NK-92 (cell line): ENCODE results near the gene HELQ.
"Not testable (repeated sequence)": the region's sequence is repeated elsewhere in the genome, so short reads cannot be mapped to it uniquely, and the experiment has no call there.

Experiments used
- DNase-seq: peaks from one replicate; lab custom pipeline; 2025; ENCODE audit not compliant: unreplicated experiment; lab: John Stamatoyannopoulos, UW

The HELQ gene

DNA sequence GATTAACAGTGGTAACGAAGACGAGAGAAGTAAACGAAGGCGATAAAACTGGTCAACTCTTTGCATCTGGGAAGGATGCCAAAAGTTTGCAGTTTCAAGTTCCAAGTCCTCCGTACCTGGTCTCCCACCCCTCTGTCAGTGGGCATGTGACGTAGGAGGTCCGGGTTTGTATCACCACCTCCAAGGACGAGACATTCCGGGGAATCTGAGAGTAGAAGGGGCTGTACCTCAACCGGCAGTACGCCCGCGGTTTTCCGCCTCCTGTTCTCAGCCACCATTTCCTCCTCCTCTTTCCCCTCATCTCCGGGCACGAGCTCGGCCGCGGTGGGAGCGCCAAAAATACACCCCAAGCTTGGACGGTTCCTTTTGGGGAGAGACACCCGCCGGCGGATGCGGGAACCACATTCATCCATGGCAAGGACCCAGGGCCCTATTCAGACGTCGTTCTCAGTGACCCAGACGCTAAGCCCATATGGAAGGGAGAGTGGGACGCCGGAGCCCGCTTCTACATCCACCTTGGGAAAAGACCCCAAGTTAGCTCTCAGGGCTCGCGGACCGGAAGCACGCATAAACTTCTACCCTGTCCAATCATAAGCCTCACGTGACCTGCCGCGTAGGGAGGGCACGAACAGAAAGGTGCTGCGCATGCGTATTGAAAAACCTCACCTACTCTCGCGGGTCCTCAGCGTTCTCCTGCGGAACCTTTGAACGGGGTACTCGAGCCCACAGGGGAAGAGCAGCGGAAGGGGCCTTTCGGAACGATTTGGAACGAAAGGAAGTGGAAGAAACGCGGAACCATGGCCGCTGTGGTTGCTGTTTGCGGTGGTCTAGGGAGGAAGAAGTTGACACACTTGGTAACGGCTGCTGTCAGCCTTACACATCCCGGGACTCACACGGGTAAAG, at the start of gene HELQ, which contains the start of gene MRPS18C:
Gene HELQ, minus strand, starts transcription at position 543 of the 903 bp plus-strand sequence. Its CDS starts 130 bp downstream, at position 413.
Gene MRPS18C, plus strand, starts transcription at position 778 of the 903 bp plus-strand sequence. Its CDS starts 20 bp downstream, at position 798.
- DNase-seq, result peak; percentile 93

DNA sequence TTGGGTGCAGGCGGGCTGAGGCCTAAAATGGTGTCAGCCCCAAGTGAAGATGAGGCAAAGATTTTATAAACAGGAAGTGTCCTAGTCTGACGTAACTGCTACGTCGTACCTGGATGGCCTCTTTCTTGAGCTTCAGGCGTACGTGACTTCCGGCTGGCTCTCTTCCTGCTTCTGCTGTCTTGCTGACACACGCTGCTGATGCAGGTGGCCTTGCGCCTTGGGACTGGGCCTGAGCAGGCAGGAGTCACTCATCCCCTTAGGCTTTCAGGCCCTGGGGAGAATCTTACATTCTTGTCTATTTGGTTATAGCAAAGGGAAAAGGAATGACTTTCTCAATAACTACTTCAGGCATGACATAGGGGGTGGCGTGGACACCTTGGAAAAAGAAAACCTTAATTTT, 49.4 kb upstream of the HELQ start:
- DNase-seq, result no peak

GRCh38 chr4:83504503-83504902, 48.9 kb upstream of the HELQ start:
- no peak for DNase-seq

DNA sequence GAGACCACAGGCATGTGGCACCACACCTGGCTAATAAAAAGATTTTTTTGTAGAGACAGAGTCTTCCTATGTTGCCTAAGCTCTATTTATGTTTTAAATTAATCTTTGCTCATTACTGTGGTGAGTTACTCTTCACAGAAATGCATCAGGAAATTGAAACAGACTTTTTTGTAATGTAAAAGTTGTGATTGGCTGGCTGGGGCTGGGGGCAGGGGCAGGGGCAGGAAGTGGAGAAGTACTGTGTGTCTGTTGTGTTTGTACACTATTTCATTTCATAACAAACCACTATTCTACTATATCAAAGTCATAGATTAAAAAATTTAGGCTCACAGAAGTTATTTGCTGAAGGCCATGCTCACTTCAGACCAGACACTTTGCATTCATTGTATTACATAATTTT, 48.4 kb upstream of the HELQ start:
- DNase-seq, result no peak

DNA sequence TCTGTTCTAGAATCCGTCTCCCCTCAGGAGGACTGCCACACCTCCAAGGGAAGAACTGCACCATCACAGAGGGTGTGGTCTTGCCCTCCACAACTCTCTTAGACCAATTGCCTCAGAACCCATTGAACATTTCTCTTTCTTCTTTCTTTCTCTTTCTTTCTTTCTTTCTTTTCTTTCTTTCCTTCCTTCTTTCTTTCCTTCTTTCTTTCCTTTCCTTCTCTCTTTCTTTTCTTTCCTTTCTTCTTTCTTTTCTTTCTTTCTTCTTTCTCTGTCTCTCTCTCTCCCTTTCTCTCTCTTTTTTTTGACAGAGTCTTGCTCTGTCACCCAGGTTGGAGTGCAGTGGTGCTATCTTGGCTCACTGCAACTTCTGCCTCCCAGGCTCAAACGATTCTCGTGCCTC, 46.0 kb upstream of the HELQ start:
- not testable (repeated sequence) for DNase-seq

GRCh38 chr4:83498187-83498586, 42.6 kb upstream of the HELQ start:
- DNase-seq, result no peak

DNA sequence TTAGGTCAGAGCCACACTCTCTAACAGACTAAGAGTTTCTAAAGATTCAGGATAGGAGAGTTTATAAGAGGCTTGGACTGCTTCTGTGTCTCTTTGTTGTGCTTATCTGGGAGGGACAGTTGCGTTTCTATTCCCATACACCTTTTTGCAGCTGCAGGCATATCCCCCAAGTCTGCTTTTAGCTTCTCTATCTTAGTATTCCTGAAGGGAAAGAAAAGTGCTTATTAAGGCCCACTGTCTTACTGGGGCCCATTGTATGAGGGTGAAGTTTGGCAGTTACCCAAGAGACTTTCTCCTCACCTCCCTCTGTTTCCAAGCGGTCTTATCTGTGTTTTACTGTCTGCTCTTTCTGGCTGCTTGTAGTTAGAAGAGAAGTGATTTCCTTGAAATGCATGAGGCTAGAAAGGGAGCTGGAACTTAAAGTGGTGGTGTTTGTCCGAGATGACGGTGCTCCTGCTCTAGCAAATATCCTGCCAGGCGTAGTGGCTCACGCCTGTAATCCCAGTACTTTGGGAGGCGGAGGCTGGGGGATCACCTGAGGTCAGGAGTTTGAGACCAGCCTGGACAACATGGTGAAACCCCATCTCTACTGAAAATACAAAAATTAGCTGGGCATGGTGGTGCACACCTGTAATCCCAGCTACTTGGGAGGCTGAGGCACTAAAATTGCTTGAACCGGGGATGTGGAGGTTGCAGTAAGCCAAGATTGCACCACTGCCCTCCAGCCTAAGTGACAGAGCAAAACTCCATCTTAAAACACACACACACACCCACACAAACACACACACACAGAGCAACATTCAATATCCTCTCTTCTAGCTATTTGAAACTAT, 40.7 kb upstream of the HELQ start:
- not testable (repeated sequence) for DNase-seq

- no peak for DNase-seq
These were observed 35.3 kb upstream of the HELQ start for GRCh38 chr4:83490876-83491450.

GRCh38 chr4:83489711-83490326, 34.2 kb upstream of the HELQ start:
- no peak for DNase-seq

DNA sequence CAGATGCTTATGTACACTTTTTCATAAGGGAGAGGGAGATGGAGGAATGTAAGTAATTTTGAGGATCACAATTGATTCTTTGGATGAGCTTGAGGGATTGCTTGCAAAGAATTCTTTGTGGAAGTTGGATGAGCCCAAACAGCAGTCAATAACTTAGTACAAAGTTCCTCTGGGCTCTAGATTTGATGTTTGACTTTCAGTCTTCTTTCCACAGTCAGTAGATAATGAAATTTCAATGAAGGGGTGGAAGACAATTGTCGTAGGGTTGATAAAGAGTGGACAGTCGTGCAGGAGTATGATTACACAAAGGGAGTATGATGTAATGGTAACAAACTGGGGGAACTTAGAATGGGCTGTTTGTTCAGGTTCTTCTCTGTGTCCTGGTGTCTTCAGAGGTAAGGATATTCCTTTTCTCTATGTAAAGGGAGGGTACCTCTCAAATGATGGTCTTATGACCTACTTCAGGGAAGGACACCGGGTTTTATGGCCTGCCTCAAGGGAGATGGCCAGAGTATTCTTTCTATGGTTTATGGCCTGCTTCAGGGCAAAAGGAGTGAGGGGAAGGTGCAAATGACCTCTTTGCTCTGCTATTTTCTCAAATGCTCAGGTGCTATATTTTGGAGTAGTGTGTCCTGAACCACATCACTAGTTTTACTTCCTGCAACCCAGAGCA, 31.0 kb upstream of the HELQ start:
- no peak for DNase-seq

- peak; percentile 71 for DNase-seq
These were observed 29.2 kb upstream of the HELQ start, which contains the start of gene ABRAXAS1 for GRCh38 chr4:83484500-83485461. Gene ABRAXAS1, minus strand, starts transcription at chr4:83485100. Its CDS starts 28 bp downstream, at chr4:83485072.

GRCh38 chr4:83473966-83474365, 18.3 kb upstream of the HELQ start:
- no peak for DNase-seq

- DNase-seq, result no peak
These were observed 17.8 kb upstream of the HELQ start for GRCh38 chr4:83473423-83473822.

DNA sequence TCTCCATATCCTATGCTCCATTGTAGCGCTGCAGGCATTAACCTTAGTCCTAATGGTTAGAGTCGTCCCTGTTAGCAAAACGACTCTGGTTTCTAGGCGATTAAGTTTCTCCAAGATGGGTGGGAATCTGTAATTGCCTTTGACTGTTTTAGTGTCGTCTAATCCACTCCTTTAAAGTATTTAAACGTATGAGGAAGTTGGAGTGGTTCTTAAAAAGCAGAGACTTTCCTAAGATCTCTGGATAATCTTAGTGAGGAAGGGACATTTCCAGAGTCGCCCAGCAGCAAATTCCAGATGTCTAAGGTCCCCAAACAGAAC, 520 bp upstream of the HELQ start:
- DNase-seq, result no peak

GRCh38 chr4:83454686-83455085, 937 bp downstream of the HELQ start:
- no peak for DNase-seq

GRCh38 chr4:83449009-83449408, 6.6 kb downstream of the HELQ start:
- DNase-seq, result no peak

DNA sequence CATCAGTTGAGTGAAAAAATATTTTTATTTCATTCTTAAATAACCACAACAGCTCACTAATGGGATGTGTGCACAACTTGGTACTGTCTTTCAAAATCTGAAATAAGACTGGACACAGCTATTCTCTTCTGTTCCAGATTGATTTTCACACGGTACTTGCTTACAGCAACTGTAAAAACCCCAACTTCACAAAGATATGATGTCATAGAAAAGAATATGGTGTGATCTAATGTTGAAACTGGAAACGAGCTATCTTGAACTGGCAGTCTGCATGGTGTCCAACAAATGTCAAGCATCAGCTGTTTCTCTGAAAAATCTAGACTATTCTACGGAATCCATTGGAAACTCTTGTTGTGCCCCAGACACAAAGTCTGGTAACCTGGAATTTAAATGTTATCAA, 14.7 kb downstream of the HELQ start:
- DNase-seq, result no peak

GRCh38 chr4:83440148-83440814, 15.3 kb downstream of the HELQ start:
- DNase-seq, result no peak

GRCh38 chr4:83438719-83439118, 16.9 kb downstream of the HELQ start:
- DNase-seq, result no peak
